Heart right ventricle (tissue), 16 donors: Measurements from ENCODE around the gene CST4. TPM values are rescaled to one million over a fixed set of nuclear protein-coding genes. Genes with fewer than 3 reads are reported as not detected.

Source experiments
- ATAC-seq, 8 donors: fragments of 200-7000 bp; cut with Tn5 transposase; one replicate each; pipeline ENCODE4 v1.9.1; 2020; ENCODE audit warnings: mild to moderate bottlenecking in 8 of 8, moderate library complexity in 8 of 8, moderate number of reproducible peaks in 1 of 8
- DNase-seq, 2 donors: peaks; one replicate each; pipeline ENCODE4 v3.0.0-alpha.2; 2020
- H3K27ac ChIP-seq, 10 donors: fragments of 200-600 bp; sonication (generic) in 2 of 10; one replicate each; pipeline versions ENCODE4 v1.5.0 to v1.8.0; 2020 to 2022; ENCODE audit warnings: mild to moderate bottlenecking in 3 of 10
- H3K27me3 ChIP-seq, 7 donors: fragments of 200-600 bp; one replicate each; pipeline ENCODE4 v1.8.0; 2021 to 2022; ENCODE audit warnings: mild to moderate bottlenecking in 2 of 7
- H3K36me3 ChIP-seq, 9 donors: fragments of 200-600 bp; sonication (generic) in 1 of 9; one replicate each; pipeline versions ENCODE4 v1.5.0 to v1.8.0; 2020 to 2022; ENCODE audit warnings: mild to moderate bottlenecking in 2 of 9
- H3K4me1 ChIP-seq, 9 donors: fragments of 200-600 bp; sonication (generic) in 1 of 9; one replicate each; pipeline versions ENCODE4 v1.5.0 to v1.8.0; 2020 to 2022; ENCODE audit warnings: mild to moderate bottlenecking in 4 of 9
- H3K4me3 ChIP-seq, 10 donors: fragments of 200-600 bp; sonication (generic) in 2 of 10; one replicate each; pipeline versions ENCODE4 v1.5.0 to v1.8.0; 2020 to 2022; ENCODE audit warnings: mild to moderate bottlenecking in 7 of 10, moderate library complexity in 2 of 10
- H3K9me3 ChIP-seq, 11 donors: fragments of 200-600 bp in 10 of 11; sonication (generic) in 2 of 11; one replicate each; pipeline versions ENCODE4 v1.5.0 to v1.8.0; 2013 to 2022; ENCODE audit warnings: mild to moderate bottlenecking in 2 of 11, control low read depth in 1 of 11, moderate library complexity in 1 of 11
- CTCF ChIP-seq, 9 donors: fragments of 200-600 bp; sonication (generic) in 2 of 9; IDR thresholded peaks; one replicate each; pipeline versions ENCODE4 v1.5.0 to v1.8.0; 2021 to 2022; ENCODE audit warnings: antibody characterized with exemption in 9 of 9, mild to moderate bottlenecking in 5 of 9, moderate library complexity in 1 of 9
- WGBS, 2 donors: extraction: QIAGEN DNeasy Blood & Tissue Kit; methylation state at CpG; one replicate each; pipeline ENCODE4 v1.1.7; 2013; ENCODE audit warnings: inconsistent platforms in 1 of 2; 5-methylcytosine and 5-hydroxymethylcytosine counted together
- intact Hi-C, 10 donors: fragments of 100-400 bp; cut with DNase I; formaldehyde crosslinking; loops; one replicate each; pipeline versions ENCODE4 v1.11.1 to v1.14.2; 2022
- polyA plus RNA-seq, 2 donors: library from polyadenylated mRNA; stranded (reverse); fragments of 200-250 nt; gene quantifications; one replicate each; pipeline ENCODE4 v1.2.3, GENCODE V29; 2013
- total RNA-seq, 10 donors: library from RNA; stranded (reverse); fragmentation: NEBNext Ultra II Directional in 3 of 10; extraction: Animal tissue kit (Norgen Biotek cat#: 25700) in 3 of 10; gene quantifications; one replicate each; pipeline versions ENCODE4 v1.2.1 to v1.2.4, GENCODE V29; 2021 to 2023
- donor health status: Arrhythmogenic right ventricular cardiomyopathy.
- donor health status: ischemic (EF 13 %, LVEDD 7.1; RV severe dilation, severe dysfunction).
- donor health status: healthy with polysubstance abuse.
- donor health status: DM: no; HTN: yes; CAD: no.
- donor health status: DM: no; HTN: no; CAD: no.
- donor health status: ischemic (EF 25% LVEDD 6.9; RV normal size, moderate dysfunction).
- donor health status: ischemic (EF 25% LVEDD 5.7; RV mildly dilated, moderate dysfunction).
- donor health status: healthy.
- donor health status: DM: yes; HTN: yes; CAD: no.
- donor health status: Ischemic cardiomyopathy.
- donor health status: ischemic (EF 35%, LVEDD 5.7; RV mildly dilated, moderate dysfunction).
- donor health status: nonischemic (EF 11% LVEDD 7.7; RV severe dilation, severe dysfunction).
- donor health status: DM: yes; HTN: yes; CAD: no.
- donor health status: PGD.
- donor health status: ischemic (EF 29% LVEDD 5.4; RV normal size, mild dysfunction).
- donor health status: nonischemic (EF 23%, LVEDD 6.1; RV moderate dilation, normal function).

CST4 gene
- total and polyA plus RNA-seq, 12 donors = not detected

GRCh38 chr20:23658336-23658735, 30.5 kb downstream of the CST4 start:
- no peaks in the 10 kb centered on the region for H3K36me3 ChIP-seq
- no peak overlapping the region for H3K27ac ChIP-seq
- 74 to 83% methylated on average over 2 of the region's 2 CpGs for WGBS, 2 donors
- peaks cover 4 to 45% (median 29%) of the 10 kb centered on the region in 9 donors for H3K4me1 ChIP-seq
- H3K27me3 ChIP-seq = peaks cover 0 to 3% (median 0%) of the 10 kb centered on the region in 7 donors
- no peak for TF ChIP-seq CTCF (IDR thresholded peaks at IDR 0.05)
- H3K4me3 ChIP-seq = no peak overlapping the region
- no peaks in the 10 kb centered on the region for H3K9me3 ChIP-seq
- intact Hi-C loops = no loop called here
- ATAC-seq = no peak
- DNase-seq = no peak

DNA sequence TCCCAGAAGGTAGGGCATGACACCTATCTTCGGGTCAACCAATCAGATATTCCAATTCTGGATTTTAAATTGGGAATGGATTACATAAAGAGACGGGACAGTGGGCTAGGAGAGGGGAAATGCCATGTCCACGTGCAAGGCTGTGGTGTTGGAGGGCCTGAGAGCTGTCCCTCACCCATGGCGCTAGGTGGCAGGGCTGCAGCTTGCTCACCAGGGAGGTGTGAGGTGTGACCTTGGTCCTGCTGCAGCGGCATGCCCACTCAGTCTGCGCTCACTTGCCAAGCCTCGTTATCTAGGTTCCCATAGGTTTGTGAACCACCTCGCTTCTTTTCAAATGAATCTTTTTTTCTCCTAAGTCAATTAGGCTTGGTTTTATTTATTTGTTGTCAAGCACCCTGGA, 31.6 kb downstream of the CST4 start:
- H3K27me3 ChIP-seq = peaks cover 0 to 3% (median 0%) of the 10 kb centered on the region in 7 donors
- H3K9me3 ChIP-seq = no peaks in the 10 kb centered on the region
- DNase-seq = no peak
- H3K4me1 ChIP-seq = peaks cover 4 to 50% (median 31%) of the 10 kb centered on the region in 9 donors
- TF ChIP-seq CTCF (IDR thresholded peaks at IDR 0.05) = no peak
- H3K27ac ChIP-seq = peak overlapping the region in 1 of 10 donors; percentile 81
- H3K36me3 ChIP-seq = no peaks in the 10 kb centered on the region
- H3K4me3 ChIP-seq = no peak overlapping the region
- no peak for ATAC-seq
- intact Hi-C loops = no loop called here
- WGBS, 2 donors = 75 to 83% methylated on average over 8 of the region's 8 CpGs

- H3K27me3 ChIP-seq = peaks cover 0 to 3% (median 0%) of the 10 kb centered on the region in 7 donors
- DNase-seq (no peak), ATAC-seq (peak; percentile 31 to 63 (median 48))
- H3K27ac ChIP-seq = peak overlapping the region in 9 of 10 donors; percentile 59 to 84 (median 74)
- H3K9me3 ChIP-seq = no peaks in the 10 kb centered on the region
- no peaks in the 10 kb centered on the region for H3K36me3 ChIP-seq
- no peak for TF ChIP-seq CTCF (IDR thresholded peaks at IDR 0.05)
- peaks cover 4 to 50% (median 31%) of the 10 kb centered on the region in 9 donors for H3K4me1 ChIP-seq
- peak overlapping the region in 5 of 10 donors; percentile 25 to 39 (median 29) for H3K4me3 ChIP-seq
- 62% methylated on average over 10 of the region's 10 CpGs for WGBS, 2 donors
- intact Hi-C loops = no loop called here
Measured at GRCh38 chr20:23656372-23656771, 32.5 kb downstream of the CST4 start.

DNA sequence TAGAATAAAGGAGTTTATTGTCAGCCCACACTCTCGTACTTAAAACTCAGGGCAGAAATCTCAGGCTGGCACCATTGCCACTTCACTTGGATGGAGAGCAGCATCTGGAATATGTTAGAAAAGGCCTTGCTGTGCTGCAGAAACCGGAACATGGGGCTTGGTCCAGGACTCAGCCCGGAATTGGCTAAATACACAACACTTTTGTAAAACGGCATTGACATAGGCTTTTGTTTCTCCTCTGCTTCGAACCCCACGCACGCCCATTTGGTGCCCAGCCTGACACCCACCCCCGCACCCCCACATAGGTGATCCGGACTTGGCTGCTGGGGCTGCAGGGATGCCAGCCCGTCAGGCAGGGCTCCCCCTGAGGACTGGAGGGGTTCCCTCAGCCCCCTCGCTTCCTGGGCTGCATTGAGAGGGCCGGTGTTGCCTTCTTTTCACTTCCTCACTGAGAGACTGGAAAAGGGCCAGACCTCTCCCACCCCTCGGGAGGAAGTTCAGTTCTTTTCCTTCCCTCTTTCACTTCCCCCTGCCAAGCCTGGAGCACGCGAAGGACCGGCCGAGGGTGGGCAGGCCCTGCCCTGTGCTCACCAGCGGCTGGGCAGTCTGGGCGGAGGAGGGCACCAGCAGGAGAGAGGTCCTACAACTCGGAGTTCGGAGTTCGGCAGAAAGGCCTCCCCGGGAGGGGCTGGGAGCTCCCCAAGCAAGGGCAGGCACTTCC, 33.2 kb downstream of the CST4 start:
- no peak for TF ChIP-seq CTCF (IDR thresholded peaks at IDR 0.05)
- ATAC-seq (peak; percentile 78 to 87 (median 84)), DNase-seq (peak; percentile 70 to 71)
- peaks cover 0 to 3% (median 0%) of the 10 kb centered on the region in 7 donors for H3K27me3 ChIP-seq
- peak overlapping the region in 6 of 10 donors; percentile 25 to 39 (median 32) for H3K4me3 ChIP-seq
- no peaks in the 10 kb centered on the region for H3K36me3 ChIP-seq
- intact Hi-C loops = no loop called here
- 33 to 34% methylated on average over 23 of the region's 23 CpGs for WGBS, 2 donors
- no peaks in the 10 kb centered on the region for H3K9me3 ChIP-seq
- H3K4me1 ChIP-seq = peaks cover 4 to 47% (median 31%) of the 10 kb centered on the region in 9 donors
- peak overlapping the region; percentile 8 to 84 (median 74) for H3K27ac ChIP-seq
